Measurements from ENCODE around the gene PIGS. TPM values are rescaled to one million over a fixed set of nuclear protein-coding genes. Genes with fewer than 3 reads are reported as not detected.
"Not testable (repeated sequence)": the region's sequence is repeated elsewhere in the genome, so short reads cannot be mapped to it uniquely, and the experiment has no call there.

Gene PIGS
- 10 to 100 TPM; 18.9 to 60.3 (median 24.8) TPM for polyA plus RNA-seq

GRCh38 chr17:28571361-28572122 lies at the start of gene PIGS:
PIGS (minus strand) TSS chr17:28571524; CDS start chr17:28571496, 28 bp downstream.
- 1% methylated on average over 39 to 49 of the region's 49 CpGs for WGBS, 3 donors
- no peak within 1 kb of the TSS for H3K27ac ChIP-seq (ENCODE audit: low read depth, low read length)

- WGBS, 3 donors = 77 to 89% (median 80%) methylated on average over 2 of the region's 2 CpGs
- H3K27ac ChIP-seq (ENCODE audit: low read depth, low read length) = no peak overlapping the region
Measured at GRCh38 chr17:28620010-28620409, 48.7 kb upstream of the PIGS start.

GRCh38 chr17:28618464-28618863 lies 47.1 kb upstream of the PIGS start:
- no peak overlapping the region for H3K27ac ChIP-seq (ENCODE audit: low read depth, low read length)
- 85 to 96% (median 93%) methylated on average over 3 of the region's 3 CpGs for WGBS, 3 donors

GRCh38 chr17:28616281-28616680 lies 45.0 kb upstream of the PIGS start:
- WGBS, 3 donors = 80 to 87% (median 82%) methylated on average over 7 of the region's 7 CpGs
- no peak overlapping the region for H3K27ac ChIP-seq (ENCODE audit: low read depth, low read length)

GRCh38 chr17:28615260-28615940 lies 44.1 kb upstream of the PIGS start:
- H3K27ac ChIP-seq (ENCODE audit: low read depth, low read length) = no peak overlapping the region
- WGBS, 3 donors = 83 to 91% (median 87%) methylated on average over 4 of the region's 4 CpGs

GRCh38 chr17:28613931-28614381 lies 42.6 kb upstream of the PIGS start, which contains the start of gene RSKR:
RSKR (minus strand) TSS chr17:28614185; CDS start chr17:28614161, 24 bp downstream.
- H3K27ac ChIP-seq (ENCODE audit: low read depth, low read length) = no peak within 1 kb of the TSS
- 63 to 89% (median 67%) methylated on average over 5 of the region's 5 CpGs for WGBS, 3 donors

GRCh38 chr17:28612936-28613872 lies 41.9 kb upstream of the PIGS start:
- no peak overlapping the region for H3K27ac ChIP-seq (ENCODE audit: low read depth, low read length)
- WGBS, 3 donors = 76 to 82% (median 76%) methylated on average over 6 of the region's 6 CpGs

GRCh38 chr17:28612531-28612930 lies 41.2 kb upstream of the PIGS start:
- 41 to 64% (median 46%) methylated on average over 2 of the region's 2 CpGs for WGBS, 3 donors
- H3K27ac ChIP-seq (ENCODE audit: low read depth, low read length) = no peak overlapping the region

GRCh38 chr17:28610376-28610775 lies 39.1 kb upstream of the PIGS start:
- no peak overlapping the region for H3K27ac ChIP-seq (ENCODE audit: low read depth, low read length)
- WGBS, 3 donors = 85 to 91% (median 86%) methylated on average over 8 of the region's 8 CpGs

- WGBS, 3 donors = 95 to 98% (median 96%) methylated on average over 8 to 21 of the region's 31 CpGs
- H3K27ac ChIP-seq (ENCODE audit: low read depth, low read length) = not testable (repeated sequence)
Measured at GRCh38 chr17:28604031-28604430, 32.7 kb upstream of the PIGS start.

- 6 to 9% (median 8%) methylated on average over 40 of the region's 40 CpGs for WGBS, 3 donors
- H3K27ac ChIP-seq (ENCODE audit: low read depth, low read length) = peak overlapping the region; percentile 55
Measured at GRCh38 chr17:28599311-28600184, 28.2 kb upstream of the PIGS start.

- 0 to 1% (median 0%) methylated on average over 44 of the region's 44 CpGs for WGBS, 3 donors
- peak within 1 kb of the TSS; percentile 55 for H3K27ac ChIP-seq (ENCODE audit: low read depth, low read length)
Measured at GRCh38 chr17:28598799-28599310, 27.5 kb upstream of the PIGS start, which contains the start of gene SPAG5. SPAG5 (minus strand) TSS chr17:28599025; CDS start chr17:28598946, 79 bp downstream.

- 5 to 6% (median 6%) methylated on average over 17 of the region's 17 CpGs for WGBS, 3 donors
- no peak overlapping the region for H3K27ac ChIP-seq (ENCODE audit: low read depth, low read length)
Measured at GRCh38 chr17:28598389-28598788, 27.1 kb upstream of the PIGS start.

GRCh38 chr17:28597606-28598383 lies 26.5 kb upstream of the PIGS start:
- 32 to 41% (median 37%) methylated on average over 5 of the region's 5 CpGs for WGBS, 3 donors

GRCh38 chr17:28592260-28592659 lies 20.9 kb upstream of the PIGS start:
- WGBS, 3 donors = 86 to 97% (median 95%) methylated on average over 4 of the region's 4 CpGs
- H3K27ac ChIP-seq (ENCODE audit: low read depth, low read length) = no peak overlapping the region

More at GRCh38 chr17:28597606-28598383, 26.5 kb upstream of the PIGS start:
- no peak overlapping the region for H3K27ac ChIP-seq (ENCODE audit: low read depth, low read length)

GRCh38 chr17:28585851-28586250 lies 14.5 kb upstream of the PIGS start:
- 73 to 96% (median 87%) methylated on average over 3 of the region's 3 CpGs for WGBS, 3 donors
- H3K27ac ChIP-seq (ENCODE audit: low read depth, low read length) = no peak overlapping the region

GRCh38 chr17:28584434-28584833 lies 13.1 kb upstream of the PIGS start:
- 73 to 96% (median 83%) methylated on average over 3 of the region's 3 CpGs for WGBS, 3 donors
- no peak overlapping the region for H3K27ac ChIP-seq (ENCODE audit: low read depth, low read length)

All from adipose tissue (tissue), 3 donors.